ENCODE results near the gene RGCC.

DNA sequence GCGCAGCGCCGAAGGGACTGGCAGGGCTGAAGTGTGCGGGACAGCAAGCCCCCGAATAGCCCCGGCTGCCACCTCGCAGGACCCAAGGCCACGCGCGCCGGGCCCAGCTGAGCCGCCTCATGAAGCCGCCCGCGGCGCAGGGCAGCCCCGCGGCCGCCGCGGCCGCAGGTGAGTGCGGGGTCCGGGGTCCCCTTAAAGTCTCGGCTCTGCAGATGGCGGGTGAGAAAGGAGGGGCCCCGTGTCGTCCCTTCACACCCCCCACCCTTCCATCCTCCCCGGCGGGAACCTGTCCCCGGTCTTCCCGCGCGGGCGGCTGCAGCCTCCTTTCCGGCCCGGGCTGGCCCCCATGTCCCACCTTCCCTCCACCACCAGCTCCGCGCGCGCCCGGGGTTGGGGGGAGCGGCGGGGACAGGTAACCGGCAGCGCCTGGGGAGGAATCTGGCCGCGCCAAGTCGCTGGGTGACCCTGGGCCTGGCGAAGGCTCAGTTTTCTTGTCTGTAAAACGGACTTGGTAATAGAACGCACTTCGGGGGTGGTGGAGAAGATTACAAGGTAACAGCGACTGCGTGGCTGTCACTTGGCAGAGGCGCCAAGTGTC is 338 bp downstream of the RGCC start:
- TF ChIP-seq POLR2A (IDR thresholded peaks at IDR 0.05) (no peak), EP300 (IDR thresholded peaks at IDR 0.05) (no peak), POLR2AphosphoS5 (IDR thresholded peaks at IDR 0.05) (no peak)
- TF ChIP-seq, protein P1, sequence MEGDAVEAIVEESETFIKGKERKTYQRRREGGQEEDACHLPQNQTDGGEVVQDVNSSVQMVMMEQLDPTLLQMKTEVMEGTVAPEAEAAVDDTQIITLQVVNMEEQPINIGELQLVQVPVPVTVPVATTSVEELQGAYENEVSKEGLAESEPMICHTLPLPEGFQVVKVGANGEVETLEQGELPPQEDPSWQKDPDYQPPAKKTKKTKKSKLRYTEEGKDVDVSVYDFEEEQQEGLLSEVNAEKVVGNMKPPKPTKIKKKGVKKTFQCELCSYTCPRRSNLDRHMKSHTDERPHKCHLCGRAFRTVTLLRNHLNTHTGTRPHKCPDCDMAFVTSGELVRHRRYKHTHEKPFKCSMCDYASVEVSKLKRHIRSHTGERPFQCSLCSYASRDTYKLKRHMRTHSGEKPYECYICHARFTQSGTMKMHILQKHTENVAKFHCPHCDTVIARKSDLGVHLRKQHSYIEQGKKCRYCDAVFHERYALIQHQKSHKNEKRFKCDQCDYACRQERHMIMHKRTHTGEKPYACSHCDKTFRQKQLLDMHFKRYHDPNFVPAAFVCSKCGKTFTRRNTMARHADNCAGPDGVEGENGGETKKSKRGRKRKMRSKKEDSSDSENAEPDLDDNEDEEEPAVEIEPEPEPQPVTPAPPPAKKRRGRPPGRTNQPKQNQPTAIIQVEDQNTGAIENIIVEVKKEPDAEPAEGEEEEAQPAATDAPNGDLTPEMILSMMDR (IDR thresholded peaks at IDR 0.05): no peak
